ENCODE data around the gene GOLGA7B. TPM values are rescaled to one million over a fixed set of nuclear protein-coding genes. Genes with fewer than 3 reads are reported as not detected.
A peak's percentile ranks its signal among the peaks of the same experiment; 100 is the strongest.
"Not testable (repeated sequence)": the region's sequence is repeated elsewhere in the genome, so short reads cannot be mapped to it uniquely, and the experiment has no call there.

Gene GOLGA7B
- total RNA-seq, 2 donors from 2014 or later: 0.22 to 0.72 TPM

- TF ChIP-seq CTCF (IDR thresholded peaks at IDR 0.05): no peak
- H3K36me3 ChIP-seq: no peaks in the 10 kb centered on the region
- H3K4me3 ChIP-seq: no peak overlapping the region
- H3K9me3 ChIP-seq: no peaks in the 10 kb centered on the region
- H3K27me3 ChIP-seq: no peaks in the 10 kb centered on the region
- DNase-seq: no peak
- no peak overlapping the region for H3K9ac ChIP-seq (ENCODE audit: low read depth in 2 of 2, low read length in 2 of 2)
- H3K4me1 ChIP-seq: no peaks in the 10 kb centered on the region
- intact Hi-C loops (cut with DNase I): no loop called here
- no peak overlapping the region for H3K27ac ChIP-seq
Observed at GRCh38 chr10:97843281-97843671, 6.4 kb upstream of the GOLGA7B start.

DNA sequence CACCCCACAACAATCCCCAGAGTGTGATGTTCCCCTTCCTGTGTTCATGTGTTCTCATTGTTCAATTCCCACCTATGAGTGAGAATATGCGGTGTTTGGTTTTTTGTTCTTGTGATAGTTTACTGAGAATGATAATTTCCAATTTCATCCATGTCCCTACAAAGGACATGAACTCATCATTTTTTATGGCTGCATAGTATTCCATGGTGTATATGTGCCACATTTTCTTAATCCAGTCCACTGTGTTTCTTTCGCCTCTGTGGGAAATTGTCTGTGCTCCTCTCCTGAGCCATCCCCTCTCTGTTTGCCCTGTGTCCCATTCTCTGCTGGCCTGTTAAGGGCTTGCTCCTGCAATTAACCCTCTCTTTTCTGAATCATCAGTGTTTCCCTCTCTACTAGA, 5.7 kb upstream of the GOLGA7B start:
- H3K36me3 ChIP-seq; H3K27ac ChIP-seq; DNase-seq; H3K4me3 ChIP-seq; H3K9ac ChIP-seq (ENCODE audit: low read depth in 2 of 2, low read length in 2 of 2); H3K4me1 ChIP-seq; H3K9me3 ChIP-seq; H3K27me3 ChIP-seq; intact Hi-C loops (cut with DNase I): not testable (repeated sequence)

GRCh38 chr10:97844678-97845077, 5.0 kb upstream of the GOLGA7B start:
- DNase-seq: no peak
- no peak for TF ChIP-seq CTCF (IDR thresholded peaks at IDR 0.05)
- Histone ChIP-seq H3K9me3 (no peaks in the 10 kb centered on the region), H3K27me3 (no peaks in the 10 kb centered on the region), H3K4me3 (no peak overlapping the region), H3K27ac (no peak overlapping the region), H3K9ac (ENCODE audit: low read depth in 2 of 2, low read length in 2 of 2) (no peak overlapping the region), H3K36me3 (no peaks in the 10 kb centered on the region), H3K4me1 (no peaks in the 10 kb centered on the region)
- intact Hi-C loops (cut with DNase I): no loop called here

DNA sequence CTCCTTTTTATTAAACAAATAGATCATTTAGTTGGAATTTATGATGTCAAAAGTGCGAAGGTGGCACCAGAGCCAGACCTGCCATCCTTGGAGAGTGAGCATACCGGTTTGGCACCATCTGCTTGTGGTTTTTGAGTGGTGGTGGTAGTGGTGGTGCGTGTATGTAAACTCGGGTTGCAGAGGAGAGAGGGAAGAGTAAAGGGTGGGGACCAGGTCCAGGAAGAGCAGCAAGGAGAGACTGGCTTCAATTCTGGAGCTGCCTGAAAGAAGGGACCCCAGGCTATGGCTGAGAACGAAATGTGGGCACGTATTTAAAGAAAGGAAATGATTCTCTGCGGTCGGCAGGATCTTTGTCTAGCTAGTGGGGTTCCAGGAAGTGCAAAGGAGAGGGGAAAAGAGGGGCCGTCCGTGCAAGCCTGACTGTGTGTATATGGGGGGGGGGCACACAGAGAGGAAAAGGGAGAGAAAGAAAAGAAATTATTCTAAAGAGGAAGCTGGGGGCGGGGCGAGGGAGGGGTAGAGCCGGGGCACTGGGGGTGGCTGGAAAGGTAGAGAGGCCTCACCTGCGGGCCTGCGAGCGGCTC, 448 bp upstream of the GOLGA7B start:
- H3K4me3 ChIP-seq: peak overlapping the region; percentile 50
- H3K27ac ChIP-seq: no peak overlapping the region
- no peaks in the 10 kb centered on the region for H3K9me3 ChIP-seq
- H3K36me3 ChIP-seq: no peaks in the 10 kb centered on the region
- H3K4me1 ChIP-seq: no peaks in the 10 kb centered on the region
- intact Hi-C loops (cut with DNase I): no loop called here
- no peak overlapping the region for H3K9ac ChIP-seq (ENCODE audit: low read depth in 2 of 2, low read length in 2 of 2)
- peaks cover 4% of the 10 kb centered on the region for H3K27me3 ChIP-seq
- DNase-seq: peak; percentile 39
- no peak for TF ChIP-seq CTCF (IDR thresholded peaks at IDR 0.05)

DNA sequence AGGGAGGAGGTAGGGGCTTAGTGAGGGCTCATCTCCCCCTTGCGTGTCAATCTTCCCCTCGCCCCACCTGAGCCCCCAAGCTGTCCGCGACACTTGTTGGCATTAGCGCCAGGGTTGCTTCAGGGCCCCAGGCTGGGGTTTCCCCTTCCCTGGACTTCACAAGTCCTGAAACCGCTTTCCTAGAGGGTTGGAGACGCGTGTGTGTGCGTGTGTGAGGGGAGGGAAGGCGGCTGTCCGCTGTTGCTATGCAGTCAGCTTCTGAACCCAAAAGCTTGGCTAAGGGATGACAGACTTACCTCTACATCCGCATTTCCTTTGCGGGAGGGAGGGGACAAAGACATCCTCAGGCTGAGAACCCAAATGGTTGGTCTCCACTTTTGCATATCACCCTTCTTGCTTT, 803 bp downstream of the GOLGA7B start:
- TF ChIP-seq CTCF (IDR thresholded peaks at IDR 0.05): no peak
- Histone ChIP-seq H3K9me3 (no peaks in the 10 kb centered on the region), H3K36me3 (no peaks in the 10 kb centered on the region), H3K27ac (no peak overlapping the region), H3K4me3 (peak overlapping the region; percentile 50), H3K4me1 (no peaks in the 10 kb centered on the region), H3K27me3 (peaks cover 4% of the 10 kb centered on the region), H3K9ac (ENCODE audit: low read depth in 2 of 2, low read length in 2 of 2) (no peak overlapping the region)
- intact Hi-C loops (cut with DNase I): no loop called here
- no peak for DNase-seq

- intact Hi-C loops (cut with DNase I): no loop called here
- H3K27me3 ChIP-seq: peaks cover 4% of the 10 kb centered on the region
- no peak overlapping the region for H3K27ac ChIP-seq
- DNase-seq: no peak
- no peaks in the 10 kb centered on the region for H3K9me3 ChIP-seq
- H3K9ac ChIP-seq (ENCODE audit: low read depth in 2 of 2, low read length in 2 of 2): no peak overlapping the region
- no peak for TF ChIP-seq CTCF (IDR thresholded peaks at IDR 0.05)
- no peaks in the 10 kb centered on the region for H3K4me1 ChIP-seq
- H3K36me3 ChIP-seq: no peaks in the 10 kb centered on the region
- H3K4me3 ChIP-seq: no peak overlapping the region
Observed at GRCh38 chr10:97851341-97852001, 1.8 kb downstream of the GOLGA7B start.
